Measurements from ENCODE around the gene ERC2. TPM values are rescaled to one million over a fixed set of nuclear protein-coding genes. Genes with fewer than 3 reads are reported as not detected.

Gene ERC2
- total and polyA plus RNA-seq, 2 of the 13 experiments (the other 11 are each of a cell fraction or from before 2014, with no cell fraction given), result 0.16 to 0.22 TPM

DNA sequence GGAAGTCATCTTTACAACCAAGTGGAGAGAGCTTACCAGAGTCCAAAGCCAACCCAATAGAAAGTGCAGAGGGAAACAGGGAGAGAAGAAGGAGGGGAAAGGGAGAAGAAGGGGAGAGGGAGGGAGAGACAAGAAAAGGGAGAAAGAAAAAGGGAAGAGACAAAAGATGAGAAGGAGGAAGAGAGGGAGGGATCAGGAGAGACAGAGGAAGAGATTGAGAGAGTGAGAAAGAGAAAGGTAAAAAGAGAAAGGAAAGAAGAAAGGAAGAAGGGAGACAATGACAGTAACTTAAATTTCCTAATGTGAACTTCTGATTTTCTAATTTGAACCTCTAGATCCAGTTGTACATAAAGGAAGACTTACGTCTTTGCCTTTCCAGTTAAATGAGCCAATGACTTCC lies 960.5 kb downstream of the ERC2 start:
- in situ Hi-C loops (cut with HindIII; ENCODE audit: extremely low pct_ligation_motif_present, low pct_unique_long_range_greater_than_20kb), result no loop called here
- DNase-seq (ENCODE audit: low spot score) (no peak), ATAC-seq (no peak), FAIRE-seq (no peak)
- Histone ChIP-seq H3K9me3 (ENCODE audit: low read length) (no peaks in the 10 kb centered on the region), H3K9ac (ENCODE audit: insufficient read depth, low read depth, low read length) (no peak overlapping the region), H3K4me3 (replicated peaks in 1 of 3; ENCODE audit: insufficient read depth in 1 of 3, low read depth in 2 of 3, low read length in 3 of 3) (no peak overlapping the region), H3K27ac (ENCODE audit: extremely low read length, insufficient read depth, low read length) (no peak overlapping the region), H3K27me3 (ENCODE audit: control insufficient read depth in 1 of 2, insufficient read depth in 2 of 2, low read length in 2 of 2) (no peaks in the 10 kb centered on the region; a peak in 1 of 5 replicates), H3K36me3 (replicated peaks in 1 of 2; ENCODE audit: control insufficient read depth in 1 of 2, insufficient read depth in 2 of 2, low read length in 2 of 2) (no peaks in the 10 kb centered on the region), H3K79me2 (ENCODE audit: insufficient read depth, low read length) (no peaks in the 10 kb centered on the region), H3K4me1 (ENCODE audit: insufficient read depth, low read length) (no peaks in the 10 kb centered on the region), H3K4me2 (ENCODE audit: low read depth, low read length) (no peak overlapping the region), H4K20me1 (ENCODE audit: insufficient read depth, low read length) (no peaks in the 10 kb centered on the region), H2AFZ (ENCODE audit: low read length) (no peak overlapping the region)
- ChIA-PET CTCF (ENCODE audit: low intra/inter-chr PET ratio, low total read pairs) (no interaction called here), POLR2A (no interaction called here)
- BruUV-seq (replicated peaks), result no TSS peak
- WGBS (ENCODE audit: low lambda C conversion rate), result 96% methylated on average over 1 of the region's 1 CpG
- TF ChIP-seq ZNF530 (CRISPR knock-in tag; IDR thresholded peaks at IDR 0.05; ENCODE audit: low read depth) (no peak), SP2 (CRISPR knock-in tag; IDR thresholded peaks at IDR 0.05) (no peak)
- intact Hi-C loops (cut with micrococcal nuclease; ENCODE audit: unreplicated experiment), result no loop called here

- no peak for TF ChIP-seq RFXAP (CRISPR knock-in tag; IDR thresholded peaks at IDR 0.05; ENCODE audit: borderline replicate concordance)
- TF ChIP-seq ZNF772 (CRISPR knock-in tag; IDR thresholded peaks at IDR 0.05), result no peak
- TF ChIP-seq JDP2 (CRISPR knock-in tag; IDR thresholded peaks at IDR 0.05; ENCODE audit: borderline replicate concordance), result no peak
- TF ChIP-seq, protein P1, sequence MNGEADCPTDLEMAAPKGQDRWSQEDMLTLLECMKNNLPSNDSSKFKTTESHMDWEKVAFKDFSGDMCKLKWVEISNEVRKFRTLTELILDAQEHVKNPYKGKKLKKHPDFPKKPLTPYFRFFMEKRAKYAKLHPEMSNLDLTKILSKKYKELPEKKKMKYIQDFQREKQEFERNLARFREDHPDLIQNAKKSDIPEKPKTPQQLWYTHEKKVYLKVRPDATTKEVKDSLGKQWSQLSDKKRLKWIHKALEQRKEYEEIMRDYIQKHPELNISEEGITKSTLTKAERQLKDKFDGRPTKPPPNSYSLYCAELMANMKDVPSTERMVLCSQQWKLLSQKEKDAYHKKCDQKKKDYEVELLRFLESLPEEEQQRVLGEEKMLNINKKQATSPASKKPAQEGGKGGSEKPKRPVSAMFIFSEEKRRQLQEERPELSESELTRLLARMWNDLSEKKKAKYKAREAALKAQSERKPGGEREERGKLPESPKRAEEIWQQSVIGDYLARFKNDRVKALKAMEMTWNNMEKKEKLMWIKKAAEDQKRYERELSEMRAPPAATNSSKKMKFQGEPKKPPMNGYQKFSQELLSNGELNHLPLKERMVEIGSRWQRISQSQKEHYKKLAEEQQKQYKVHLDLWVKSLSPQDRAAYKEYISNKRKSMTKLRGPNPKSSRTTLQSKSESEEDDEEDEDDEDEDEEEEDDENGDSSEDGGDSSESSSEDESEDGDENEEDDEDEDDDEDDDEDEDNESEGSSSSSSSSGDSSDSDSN (CRISPR knock-in tag; IDR thresholded peaks at IDR 0.05), result no peak
- no peak for TF ChIP-seq AGO1 (IDR thresholded peaks at IDR 0.05; ENCODE audit: low read depth, low read length, poor library complexity, severe bottlenecking)
- TF ChIP-seq, protein P2, sequence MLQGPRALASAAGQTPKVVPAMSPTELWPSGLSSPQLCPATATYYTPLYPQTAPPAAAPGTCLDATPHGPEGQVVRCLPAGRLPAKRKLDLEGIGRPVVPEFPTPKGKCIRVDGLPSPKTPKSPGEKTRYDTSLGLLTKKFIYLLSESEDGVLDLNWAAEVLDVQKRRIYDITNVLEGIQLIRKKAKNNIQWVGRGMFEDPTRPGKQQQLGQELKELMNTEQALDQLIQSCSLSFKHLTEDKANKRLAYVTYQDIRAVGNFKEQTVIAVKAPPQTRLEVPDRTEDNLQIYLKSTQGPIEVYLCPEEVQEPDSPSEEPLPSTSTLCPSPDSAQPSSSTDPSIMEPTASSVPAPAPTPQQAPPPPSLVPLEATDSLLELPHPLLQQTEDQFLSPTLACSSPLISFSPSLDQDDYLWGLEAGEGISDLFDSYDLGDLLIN (CRISPR knock-in tag; IDR thresholded peaks at IDR 0.05; ENCODE audit: borderline replicate concordance), result no peak
- TF ChIP-seq USF2 (IDR thresholded peaks at IDR 0.05; ENCODE audit: low read depth, low read length), result no peak
- no peak for TF ChIP-seq USF2 (CRISPR knock-in tag; IDR thresholded peaks at IDR 0.05; ENCODE audit: borderline replicate concordance)
- TF ChIP-seq, protein P3, sequence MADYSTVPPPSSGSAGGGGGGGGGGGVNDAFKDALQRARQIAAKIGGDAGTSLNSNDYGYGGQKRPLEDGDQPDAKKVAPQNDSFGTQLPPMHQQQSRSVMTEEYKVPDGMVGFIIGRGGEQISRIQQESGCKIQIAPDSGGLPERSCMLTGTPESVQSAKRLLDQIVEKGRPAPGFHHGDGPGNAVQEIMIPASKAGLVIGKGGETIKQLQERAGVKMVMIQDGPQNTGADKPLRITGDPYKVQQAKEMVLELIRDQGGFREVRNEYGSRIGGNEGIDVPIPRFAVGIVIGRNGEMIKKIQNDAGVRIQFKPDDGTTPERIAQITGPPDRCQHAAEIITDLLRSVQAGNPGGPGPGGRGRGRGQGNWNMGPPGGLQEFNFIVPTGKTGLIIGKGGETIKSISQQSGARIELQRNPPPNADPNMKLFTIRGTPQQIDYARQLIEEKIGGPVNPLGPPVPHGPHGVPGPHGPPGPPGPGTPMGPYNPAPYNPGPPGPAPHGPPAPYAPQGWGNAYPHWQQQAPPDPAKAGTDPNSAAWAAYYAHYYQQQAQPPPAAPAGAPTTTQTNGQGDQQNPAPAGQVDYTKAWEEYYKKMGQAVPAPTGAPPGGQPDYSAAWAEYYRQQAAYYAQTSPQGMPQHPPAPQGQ (CRISPR knock-in tag; IDR thresholded peaks at IDR 0.05; ENCODE audit: borderline replicate concordance), result no peak
- H3K79me2 ChIP-seq (ENCODE audit: insufficient read depth, low read length), result no peaks in the 10 kb centered on the region
- ATAC-seq (no peak), DNase-seq (ENCODE audit: low spot score) (no peak), FAIRE-seq (no peak)
- WGBS (ENCODE audit: low lambda C conversion rate), result 0% methylated on average over 2 of the region's 4 CpGs
- H2AFZ ChIP-seq (ENCODE audit: low read length), result no peak overlapping the region
- no peaks in the 10 kb centered on the region for H4K20me1 ChIP-seq (ENCODE audit: insufficient read depth, low read length)
- no peaks in the 10 kb centered on the region for H3K36me3 ChIP-seq (replicated peaks in 1 of 2; ENCODE audit: control insufficient read depth in 1 of 2, insufficient read depth in 2 of 2, low read length in 2 of 2)
- H3K27me3 ChIP-seq (ENCODE audit: control insufficient read depth in 1 of 2, insufficient read depth in 2 of 2, low read length in 2 of 2), result no peaks in the 10 kb centered on the region
- ChIA-PET CTCF (ENCODE audit: low intra/inter-chr PET ratio, low total read pairs) (no interaction called here), POLR2A (no interaction called here)
- H3K27ac ChIP-seq (ENCODE audit: extremely low read length, insufficient read depth, low read length), result no peak overlapping the region
- intact Hi-C loops (cut with micrococcal nuclease; ENCODE audit: unreplicated experiment) (no loop called here), in situ Hi-C loops (cut with HindIII; ENCODE audit: extremely low pct_ligation_motif_present, low pct_unique_long_range_greater_than_20kb) (no loop called here)
- H3K4me3 ChIP-seq (replicated peaks in 1 of 3; ENCODE audit: insufficient read depth in 1 of 3, low read depth in 2 of 3, low read length in 3 of 3), result no peak overlapping the region
- H3K4me1 ChIP-seq (ENCODE audit: insufficient read depth, low read length), result no peaks in the 10 kb centered on the region
- H3K9me3 ChIP-seq (ENCODE audit: low read length), result no peaks in the 10 kb centered on the region
- H3K9ac ChIP-seq (ENCODE audit: insufficient read depth, low read depth, low read length), result no peak overlapping the region
- BruUV-seq (replicated peaks), result no TSS peak
- H3K4me2 ChIP-seq (ENCODE audit: low read depth, low read length), result no peak overlapping the region
Observed at GRCh38 chr3:55505776-55506175, 962.5 kb downstream of the ERC2 start.
